GM19395 (cell line): ENCODE results near the gene ZBTB32.
"Not testable (repeated sequence)": the region's sequence is repeated elsewhere in the genome, so short reads cannot be mapped to it uniquely, and the experiment has no call there.

ENCODE experiments used
- ATAC-seq: cut with Tn5 transposase; IDR thresholded peaks from one replicate; pipeline ENCODE4 v1.9.1; 2021; ENCODE audit warnings: mild to moderate bottlenecking, moderate library complexity; ENCODE audit not compliant: unreplicated experiment

Gene ZBTB32

GRCh38 chr19:35704218-35704617 lies at the start of gene ZBTB32:
ZBTB32 (plus strand) TSS chr19:35704558; CDS start chr19:35714627, 10,069 bp downstream.
- no peak for ATAC-seq

GRCh38 chr19:35654828-35655227 lies 49.5 kb upstream of the ZBTB32 start:
- ATAC-seq, result not testable (repeated sequence)

GRCh38 chr19:35655600-35655999 lies 48.8 kb upstream of the ZBTB32 start:
- ATAC-seq, result no peak

DNA sequence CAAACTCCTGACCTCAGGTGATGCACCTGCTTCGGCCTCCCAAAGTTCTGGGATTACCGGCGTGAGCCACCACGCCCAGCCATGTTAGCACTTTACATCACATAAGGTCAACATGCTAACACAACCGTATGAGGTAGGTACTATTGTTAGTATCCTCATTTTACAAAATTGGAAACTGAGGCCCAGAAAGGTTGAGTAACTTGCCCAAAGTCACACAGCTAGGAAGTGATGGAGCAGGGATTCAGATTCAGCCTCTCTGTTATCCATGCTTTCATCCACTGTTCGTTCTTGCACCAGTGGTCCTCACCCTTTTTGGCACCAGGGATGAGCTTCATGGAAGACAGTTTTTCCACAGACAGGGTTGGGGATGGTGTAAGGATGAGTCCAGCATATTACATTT lies 47.7 kb upstream of the ZBTB32 start:
- ATAC-seq, result no peak

- ATAC-seq, result no peak
These were observed 46.3 kb upstream of the ZBTB32 start for GRCh38 chr19:35657904-35658700.

DNA sequence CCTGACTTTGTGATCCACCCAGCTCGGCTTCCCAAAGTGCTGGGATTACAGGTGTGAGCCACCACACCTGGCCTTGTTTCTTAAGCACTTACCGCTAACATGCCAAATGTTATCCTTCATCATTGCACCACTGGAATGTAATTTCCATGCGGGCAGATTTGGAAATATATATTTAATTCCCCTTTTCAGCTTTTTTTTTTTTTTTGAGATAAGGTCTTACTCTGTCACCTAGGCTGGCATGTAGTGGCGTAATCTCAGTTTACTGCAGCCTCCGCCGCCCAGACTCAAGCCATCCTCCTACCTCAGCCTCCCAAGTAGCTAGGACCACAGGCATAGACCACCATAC lies 42.4 kb upstream of the ZBTB32 start:
- ATAC-seq, result no peak

DNA sequence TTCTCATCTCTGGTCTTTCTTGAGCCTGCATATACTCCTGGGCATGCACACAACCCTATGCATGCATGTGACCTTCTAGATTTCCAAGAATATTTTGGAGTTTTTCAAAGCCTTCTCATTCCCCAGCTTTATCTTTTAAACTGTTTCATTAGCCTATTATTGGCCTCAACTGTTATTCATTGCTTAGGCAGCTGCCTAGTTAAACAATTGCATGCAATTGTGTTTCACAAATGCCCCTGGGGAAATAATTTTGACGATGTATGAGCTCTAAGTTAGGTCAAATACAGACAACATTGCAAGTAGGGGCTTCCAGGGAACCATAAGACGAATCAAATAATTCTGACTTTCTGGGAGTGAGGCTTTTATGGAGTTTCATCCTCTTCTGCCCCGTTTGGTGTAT lies 40.4 kb upstream of the ZBTB32 start:
- no peak for ATAC-seq

- no peak for ATAC-seq
These were observed 39.2 kb upstream of the ZBTB32 start for GRCh38 chr19:35665157-35665556.

- ATAC-seq, result no peak
These were observed 38.8 kb upstream of the ZBTB32 start for GRCh38 chr19:35665604-35666003.

DNA sequence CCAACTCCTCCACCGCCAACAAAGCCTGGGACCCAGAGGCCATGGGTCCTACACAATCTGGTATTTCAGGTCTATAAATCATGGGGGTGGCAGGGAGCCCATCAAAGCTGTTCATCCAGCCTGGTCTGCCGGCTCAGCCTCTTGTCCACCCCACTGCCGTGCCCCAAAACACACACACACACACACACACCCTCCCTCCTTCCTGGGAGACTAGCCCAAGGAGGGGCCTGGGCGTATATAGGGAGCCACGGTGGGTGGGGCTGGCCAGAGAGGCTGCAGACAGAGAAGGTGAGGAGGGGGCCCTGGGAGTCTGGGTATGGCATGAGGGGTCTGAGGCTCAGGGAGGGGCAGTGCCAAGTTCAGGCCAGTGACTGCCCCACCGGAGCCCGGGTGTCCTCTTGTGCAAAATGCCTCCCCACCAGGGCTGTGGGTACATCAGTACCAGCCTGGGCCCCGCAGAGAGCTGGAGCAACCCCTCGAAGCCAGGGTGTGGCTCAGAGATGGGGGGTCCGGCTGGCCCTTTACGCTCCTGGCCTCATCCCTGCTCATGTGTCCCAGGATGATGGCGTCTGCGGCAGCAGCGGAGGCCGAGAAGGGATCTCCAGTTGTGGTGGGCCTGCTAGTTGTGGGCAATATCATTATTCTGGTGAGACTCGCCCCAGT lies 38.0 kb upstream of the ZBTB32 start, which contains the start of gene UPK1A:
Gene UPK1A (plus strand): TSS at position 267 of the 663 bp plus-strand sequence. CDS start 296 bp downstream, at position 563.
- no peak for ATAC-seq

- ATAC-seq, result no peak
These were observed 34.8 kb upstream of the ZBTB32 start for GRCh38 chr19:35669566-35669965.

DNA sequence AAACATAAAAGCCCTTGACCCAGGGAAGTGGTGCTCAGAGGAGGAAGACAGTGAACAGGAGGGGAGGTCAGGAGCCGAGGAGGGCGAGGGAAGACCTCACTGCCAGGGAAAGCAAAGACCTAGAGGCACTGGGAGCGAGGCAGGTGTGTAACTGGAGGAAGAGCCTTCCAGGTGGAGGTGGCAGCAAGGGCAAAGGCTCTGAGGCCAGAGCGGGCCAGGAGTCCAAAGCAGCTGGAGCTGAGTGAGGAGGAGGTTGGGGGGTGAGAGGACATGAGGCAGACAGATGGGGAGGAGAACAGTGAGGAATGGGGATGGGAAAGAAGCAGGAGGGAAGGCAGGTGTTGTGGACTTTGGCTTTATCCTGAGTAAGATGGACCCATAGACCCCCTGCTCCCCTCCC lies 34.4 kb upstream of the ZBTB32 start:
- no peak for ATAC-seq

GRCh38 chr19:35670686-35671085 lies 33.7 kb upstream of the ZBTB32 start:
- no peak for ATAC-seq

GRCh38 chr19:35671818-35672217 lies 32.5 kb upstream of the ZBTB32 start:
- ATAC-seq, result no peak

- no peak for ATAC-seq
These were observed 31.1 kb upstream of the ZBTB32 start for GRCh38 chr19:35673121-35673804.

- no peak for ATAC-seq
These were observed 28.7 kb upstream of the ZBTB32 start for GRCh38 chr19:35675589-35676140.

DNA sequence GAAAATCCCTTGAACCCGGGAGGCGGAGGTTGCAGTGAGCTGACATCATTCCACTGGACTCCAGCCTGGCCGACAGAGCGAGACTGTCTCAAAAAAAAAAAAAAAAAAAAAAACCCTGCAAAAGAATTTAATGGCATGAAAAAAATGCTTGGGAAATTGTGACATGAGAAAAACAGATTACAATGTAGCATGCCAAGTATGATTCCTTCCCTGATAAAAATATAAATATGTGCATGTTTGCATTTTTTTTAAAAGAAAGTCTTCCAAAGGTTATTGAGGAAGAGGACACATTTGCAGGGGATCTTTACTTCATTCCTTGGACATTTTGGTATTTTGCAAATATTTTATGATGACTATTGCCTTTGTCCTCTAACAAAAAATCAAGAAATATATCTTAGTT lies 14.5 kb upstream of the ZBTB32 start:
- ATAC-seq, result no peak

GRCh38 chr19:35691106-35691505 lies 13.3 kb upstream of the ZBTB32 start:
- not testable (repeated sequence) for ATAC-seq

GRCh38 chr19:35692010-35692409 lies 12.3 kb upstream of the ZBTB32 start:
- no peak for ATAC-seq

GRCh38 chr19:35693422-35693821 lies 10.9 kb upstream of the ZBTB32 start:
- ATAC-seq, result peak; percentile 17

DNA sequence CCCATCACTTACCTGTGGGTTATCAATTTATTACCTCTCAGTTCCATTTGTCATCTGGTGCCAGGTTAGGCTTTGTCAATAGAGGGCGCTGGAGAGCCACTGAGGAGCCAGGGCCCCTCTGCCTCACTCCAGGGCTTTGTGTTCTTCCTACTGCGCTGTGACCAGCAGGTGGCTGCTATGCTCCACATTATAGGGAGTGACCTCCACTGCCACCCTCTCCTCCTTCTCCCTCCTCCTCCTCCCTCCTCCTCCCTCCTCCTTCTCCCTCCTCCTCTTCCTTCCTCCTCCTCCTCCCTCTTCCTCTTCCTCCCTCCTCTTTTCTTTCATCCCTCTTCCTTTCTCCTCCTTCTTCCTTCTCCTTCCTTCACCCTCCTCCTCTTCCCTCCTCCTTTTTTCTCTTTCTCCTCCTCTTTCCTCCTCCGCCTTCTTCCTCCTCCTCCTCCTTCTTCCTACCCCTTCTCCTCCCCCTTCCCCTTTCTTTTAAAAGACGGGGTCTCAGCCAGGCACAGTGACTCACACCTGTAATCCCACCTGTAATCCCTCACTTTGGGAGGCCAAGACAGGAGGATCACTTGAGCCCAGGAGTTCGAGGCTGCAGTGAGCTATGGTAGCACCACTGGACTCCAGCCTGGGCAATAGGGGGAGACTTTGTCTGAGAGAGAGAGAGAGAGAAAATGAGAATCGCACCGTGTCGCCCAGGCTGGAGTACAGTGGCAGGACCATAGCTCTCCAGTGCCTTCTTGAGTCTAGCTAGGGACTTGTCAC lies 10.3 kb upstream of the ZBTB32 start:
- ATAC-seq, result peak; percentile 73
